Tibial nerve (tissue), 4 donors: Measurements from ENCODE around the gene SAPCD1. TPM values are rescaled to one million over a fixed set of nuclear protein-coding genes. Genes with fewer than 3 reads are reported as not detected.

Source experiments
- DNase-seq, 2 donors: peaks; one replicate each; pipeline ENCODE4 v3.0.0-alpha.2; 2019; ENCODE audit warnings: low spot score in 2 of 2
- H3K27ac ChIP-seq, 4 donors: fragments of 200-600 bp; sonication (generic) in 3 of 4; one replicate each; pipeline ENCODE4 v1.5.1; 2017 to 2019; ENCODE audit warnings: mild to moderate bottlenecking in 1 of 4
- H3K27me3 ChIP-seq, 2 donors: fragments of 200-600 bp; sonication (generic) in 1 of 2; one replicate each; pipeline versions ENCODE4 v1.5.1 to v1.6.0; 2017 to 2019
- H3K36me3 ChIP-seq, 3 donors: fragments of 200-600 bp; sonication (generic); one replicate each; pipeline ENCODE4 v1.5.1; 2018 to 2019
- H3K4me1 ChIP-seq, 4 donors: fragments of 200-600 bp; sonication (generic) in 3 of 4; one replicate each; pipeline ENCODE4 v1.5.1; 2017 to 2019
- H3K4me3 ChIP-seq, 4 donors: fragments of 200-600 bp; sonication (generic) in 3 of 4; one replicate each; pipeline ENCODE4 v1.5.1; 2017 to 2019; ENCODE audit warnings: mild to moderate bottlenecking in 1 of 4, moderate library complexity in 1 of 4
- H3K9me3 ChIP-seq, 4 donors: fragments of 200-600 bp; sonication (generic) in 3 of 4; one replicate each; pipeline ENCODE4 v1.5.1; 2017 to 2019
- CTCF ChIP-seq, 5 experiments: fragments of 200-600 bp in 3 of 5; fragments of 450-650 bp in 2 of 5; sonication (generic) in 3 of 5; IDR thresholded peaks; one replicate each; pipeline ENCODE4 v1.5.1; 2016 to 2019; ENCODE audit warnings: antibody characterized with exemption in 5 of 5, mild to moderate bottlenecking in 3 of 5, moderate library complexity in 2 of 5
- EP300 ChIP-seq, 2 donors: sonication (generic); formaldehyde crosslinking; IDR thresholded peaks; one replicate each; pipeline ENCODE4 v1.6.1; 2017; ENCODE audit warnings: antibody characterized with exemption in 2 of 2, mild to moderate bottlenecking in 1 of 2
- POLR2A ChIP-seq, 2 donors: fragments of 450-650 bp; IDR thresholded peaks; one replicate each; pipeline ENCODE4 v1.6.1; 2017; ENCODE audit warnings: antibody characterized with exemption in 2 of 2, mild to moderate bottlenecking in 2 of 2, moderate library complexity in 2 of 2
- WGBS, 2 donors: methylation state at CpG; one replicate each; pipeline ENCODE4 v1.1.5; 2018; 5-methylcytosine and 5-hydroxymethylcytosine counted together
- total RNA-seq, 4 donors: library from RNA; depleted of rRNA; stranded (reverse); fragments of >200 nt; gene quantifications; one replicate each; pipeline ENCODE4 v1.1.0, GENCODE V29; 2016

Gene SAPCD1
- total RNA-seq, 4 donors from 2014 or later = 1.5 to 5.5 (median 4.8) TPM; not detected in 1

- H3K36me3 ChIP-seq = peaks cover 0 to 89% (median 29%) of the 10 kb centered on the region in 3 donors
- no peaks in the 10 kb centered on the region for H3K9me3 ChIP-seq
- H3K27ac ChIP-seq = no peak overlapping the region
- WGBS, 2 donors = 88 to 91% methylated on average over 15 to 16 of the region's 23 CpGs
- no peak for TF ChIP-seq CTCF (IDR thresholded peaks at IDR 0.05)
- TF ChIP-seq EP300 (IDR thresholded peaks at IDR 0.05) = no peak
- TF ChIP-seq POLR2A (IDR thresholded peaks at IDR 0.05) = no peak
- no peaks in the 10 kb centered on the region for H3K27me3 ChIP-seq
- H3K4me1 ChIP-seq = peaks cover 0 to 10% (median 9%) of the 10 kb centered on the region in 4 donors
- no peak for DNase-seq
- H3K4me3 ChIP-seq = no peak overlapping the region
These were observed 19.0 kb downstream of the SAPCD1 start for GRCh38 chr6:31781244-31782125.

- Histone ChIP-seq H3K36me3 (peaks cover 0 to 93% (median 29%) of the 10 kb centered on the region in 3 donors), H3K27me3 (no peaks in the 10 kb centered on the region), H3K27ac (no peak overlapping the region), H3K9me3 (no peaks in the 10 kb centered on the region), H3K4me1 (peaks cover 0 to 3% (median 2%) of the 10 kb centered on the region in 4 donors), H3K4me3 (no peak overlapping the region)
- WGBS, 2 donors = 84 to 91% methylated on average over 29 to 31 of the region's 32 CpGs
- no peak for TF ChIP-seq CTCF (IDR thresholded peaks at IDR 0.05)
- no peak for TF ChIP-seq POLR2A (IDR thresholded peaks at IDR 0.05)
- TF ChIP-seq EP300 (IDR thresholded peaks at IDR 0.05) = no peak
- no peak for DNase-seq
These were observed 19.8 kb downstream of the SAPCD1 start for GRCh38 chr6:31782126-31782855.

GRCh38 chr6:31784098-31784925 is 21.9 kb downstream of the SAPCD1 start:
- H3K27ac ChIP-seq = no peak overlapping the region
- no peaks in the 10 kb centered on the region for H3K27me3 ChIP-seq
- H3K9me3 ChIP-seq = no peaks in the 10 kb centered on the region
- TF ChIP-seq CTCF (IDR thresholded peaks at IDR 0.05) = no peak
- no peak for TF ChIP-seq EP300 (IDR thresholded peaks at IDR 0.05)
- peaks cover 0 to 94% (median 23%) of the 10 kb centered on the region in 3 donors for H3K36me3 ChIP-seq
- H3K4me1 ChIP-seq = no peaks in the 10 kb centered on the region
- H3K4me3 ChIP-seq = no peak overlapping the region
- 88 to 94% methylated on average over 15 of the region's 15 CpGs for WGBS, 2 donors
- no peak for DNase-seq

- no peaks in the 10 kb centered on the region for H3K4me1 ChIP-seq
- no peaks in the 10 kb centered on the region for H3K9me3 ChIP-seq
- peaks cover 0 to 93% (median 14%) of the 10 kb centered on the region in 3 donors for H3K36me3 ChIP-seq
- no peak overlapping the region for H3K27ac ChIP-seq
- H3K27me3 ChIP-seq = no peaks in the 10 kb centered on the region
- no peak for DNase-seq
- no peak overlapping the region for H3K4me3 ChIP-seq
- TF ChIP-seq EP300 (IDR thresholded peaks at IDR 0.05) (no peak), CTCF (IDR thresholded peaks at IDR 0.05) (no peak), POLR2A (IDR thresholded peaks at IDR 0.05) (no peak)
- 94 to 96% methylated on average over 11 of the region's 11 CpGs for WGBS, 2 donors
These were observed 23.0 kb downstream of the SAPCD1 start for GRCh38 chr6:31785475-31785874.
